Esophagus (tissue), 2 donors: ENCODE results near the gene IFIT5. TPM values are rescaled to one million over a fixed set of nuclear protein-coding genes. Genes with fewer than 3 reads are reported as not detected.
"Not testable (repeated sequence)": the region's sequence is repeated elsewhere in the genome, so short reads cannot be mapped to it uniquely, and the experiment has no call there.

Experiments used
- H3K27ac ChIP-seq, 2 donors: one replicate each; pipeline ENCODE4 v1.5.1; 2013; ENCODE audit warnings: low read depth in 2 of 2, mild to moderate bottlenecking in 2 of 2, inconsistent platforms in 1 of 2, low read length in 1 of 2, moderate library complexity in 1 of 2
- H3K27me3 ChIP-seq, 2 donors: one replicate each; pipeline ENCODE4 v1.6.1; 2013; ENCODE audit warnings: low read length in 2 of 2, control low read depth in 1 of 2, mild to moderate bottlenecking in 1 of 2; ENCODE audit not compliant: insufficient read depth in 2 of 2, control insufficient read depth in 1 of 2
- H3K36me3 ChIP-seq, 2 donors: one replicate each; pipeline ENCODE4 v1.6.1; 2013; ENCODE audit warnings: low read length in 1 of 2; ENCODE audit not compliant: control insufficient read depth in 2 of 2, insufficient read depth in 2 of 2
- H3K4me1 ChIP-seq, 2 donors: one replicate each; pipeline ENCODE4 v1.6.1; 2013; ENCODE audit warnings: low read length in 1 of 2; ENCODE audit not compliant: control insufficient read depth in 2 of 2, insufficient read depth in 2 of 2
- H3K4me3 ChIP-seq, 2 donors: one replicate each; pipeline ENCODE4 v1.5.1; 2013; ENCODE audit warnings: low read length in 2 of 2, mild to moderate bottlenecking in 2 of 2, low read depth in 1 of 2, moderate library complexity in 1 of 2
- H3K9me3 ChIP-seq, 2 donors: one replicate each; pipeline ENCODE4 v1.6.1; 2013; ENCODE audit warnings: mild to moderate bottlenecking in 2 of 2, low read depth in 1 of 2, low read length in 1 of 2, moderate library complexity in 1 of 2; ENCODE audit not compliant: control insufficient read depth in 2 of 2, insufficient read depth in 1 of 2
- WGBS, 2 donors: extraction: QIAGEN DNeasy Blood & Tissue Kit; methylation state at CpG; one replicate each; pipeline ENCODE4 v1.1.7; 2013; 5-methylcytosine and 5-hydroxymethylcytosine counted together
- polyA plus RNA-seq, 2 donors: library from polyadenylated mRNA; stranded (reverse); fragments of 200-250 nt; gene quantifications; one replicate each; pipeline ENCODE4 v1.2.3, GENCODE V29; 2013
- donor health status: healthy with polysubstance abuse.
- donor health status: Bipolar disorder and iron deficiency.

The IFIT5 gene
- polyA plus RNA-seq, 2 donors, result 3.4 to 4.8 TPM

GRCh38 chr10:89425000-89425399, 10.6 kb downstream of the IFIT5 start:
- no peak overlapping the region for H3K4me3 ChIP-seq
- no peaks in the 10 kb centered on the region for H3K9me3 ChIP-seq
- H3K36me3 ChIP-seq, result no peaks in the 10 kb centered on the region
- peaks cover 0 to 2% of the 10 kb centered on the region in 2 donors for H3K4me1 ChIP-seq
- no peaks in the 10 kb centered on the region for H3K27me3 ChIP-seq
- WGBS, 2 donors, result 74 to 85% methylated on average over 5 of the region's 5 CpGs
- H3K27ac ChIP-seq, result no peak overlapping the region

- H3K27ac ChIP-seq, result no peak overlapping the region
- H3K4me3 ChIP-seq, result no peak overlapping the region
- H3K36me3 ChIP-seq, result no peaks in the 10 kb centered on the region
- H3K27me3 ChIP-seq, result no peaks in the 10 kb centered on the region
- H3K4me1 ChIP-seq, result peaks cover 0 to 2% of the 10 kb centered on the region in 2 donors
- H3K9me3 ChIP-seq, result no peaks in the 10 kb centered on the region
- 54 to 58% methylated on average over 5 of the region's 5 CpGs for WGBS, 2 donors
Observed at GRCh38 chr10:89426230-89426868, 12.0 kb downstream of the IFIT5 start.

- Histone ChIP-seq H3K4me3 (no peak overlapping the region), H3K4me1 (peaks cover 0 to 2% of the 10 kb centered on the region in 2 donors), H3K36me3 (no peaks in the 10 kb centered on the region), H3K9me3 (no peaks in the 10 kb centered on the region), H3K27ac (no peak overlapping the region), H3K27me3 (no peaks in the 10 kb centered on the region)
- WGBS, 2 donors, result 90 to 91% methylated on average over 4 of the region's 4 CpGs
Observed at GRCh38 chr10:89427629-89428028, 13.3 kb downstream of the IFIT5 start.

GRCh38 chr10:89428877-89429276, 14.5 kb downstream of the IFIT5 start:
- H3K27ac ChIP-seq, result no peak overlapping the region
- H3K27me3 ChIP-seq, result no peaks in the 10 kb centered on the region
- no peaks in the 10 kb centered on the region for H3K9me3 ChIP-seq
- no peaks in the 10 kb centered on the region for H3K4me1 ChIP-seq
- 44 to 50% methylated on average over 1 of the region's 1 CpG for WGBS, 2 donors
- no peak overlapping the region for H3K4me3 ChIP-seq
- no peaks in the 10 kb centered on the region for H3K36me3 ChIP-seq

GRCh38 chr10:89431977-89432376, 17.6 kb downstream of the IFIT5 start:
- H3K27me3 ChIP-seq, result no peaks in the 10 kb centered on the region
- 50 to 59% methylated on average over 3 of the region's 3 CpGs for WGBS, 2 donors

GRCh38 chr10:89438525-89438924, 24.2 kb downstream of the IFIT5 start:
- 72 to 80% methylated on average over 4 of the region's 4 CpGs for WGBS, 2 donors
- Histone ChIP-seq H3K9me3 (no peaks in the 10 kb centered on the region), H3K36me3 (no peaks in the 10 kb centered on the region), H3K4me1 (no peaks in the 10 kb centered on the region), H3K4me3 (no peak overlapping the region), H3K27ac (no peak overlapping the region), H3K27me3 (no peaks in the 10 kb centered on the region)

More at GRCh38 chr10:89431977-89432376, 17.6 kb downstream of the IFIT5 start:
- Histone ChIP-seq H3K4me3 (no peak overlapping the region), H3K9me3 (no peaks in the 10 kb centered on the region), H3K4me1 (no peaks in the 10 kb centered on the region), H3K36me3 (no peaks in the 10 kb centered on the region), H3K27ac (no peak overlapping the region)

- Histone ChIP-seq H3K4me1 (no peaks in the 10 kb centered on the region), H3K9me3 (peaks cover 3 to 6% of the 10 kb centered on the region in 2 donors), H3K27me3 (no peaks in the 10 kb centered on the region), H3K27ac (no peak overlapping the region), H3K4me3 (no peak overlapping the region), H3K36me3 (no peaks in the 10 kb centered on the region)
- 56 to 63% methylated on average over 4 of the region's 4 CpGs for WGBS, 2 donors
Observed at GRCh38 chr10:89440226-89441009, 26.1 kb downstream of the IFIT5 start.

- no peak overlapping the region for H3K27ac ChIP-seq
- H3K4me1 ChIP-seq, result no peaks in the 10 kb centered on the region
- no peaks in the 10 kb centered on the region for H3K36me3 ChIP-seq
- no peaks in the 10 kb centered on the region for H3K27me3 ChIP-seq
- H3K9me3 ChIP-seq, result peaks cover 3 to 6% of the 10 kb centered on the region in 2 donors
- WGBS, 2 donors, result 75 to 79% methylated on average over 1 of the region's 1 CpG
- no peak overlapping the region for H3K4me3 ChIP-seq
Observed at GRCh38 chr10:89442289-89442688, 27.9 kb downstream of the IFIT5 start.

- not testable (repeated sequence) for H3K9me3 ChIP-seq, H3K27ac ChIP-seq, H3K4me3 ChIP-seq, H3K4me1 ChIP-seq, H3K36me3 ChIP-seq, H3K27me3 ChIP-seq
- 95 to 97% methylated on average over 7 of the region's 7 CpGs for WGBS, 2 donors
Observed at GRCh38 chr10:89444819-89445218, 30.5 kb downstream of the IFIT5 start.

- no peak overlapping the region for H3K27ac ChIP-seq
- no peaks in the 10 kb centered on the region for H3K36me3 ChIP-seq
- 68 to 90% methylated on average over 2 of the region's 2 CpGs for WGBS, 2 donors
- H3K4me3 ChIP-seq, result no peak overlapping the region
- H3K4me1 ChIP-seq, result no peaks in the 10 kb centered on the region
- H3K27me3 ChIP-seq, result no peaks in the 10 kb centered on the region
- no peaks in the 10 kb centered on the region for H3K9me3 ChIP-seq
Observed at GRCh38 chr10:89450901-89451300, 36.5 kb downstream of the IFIT5 start.
